H9 (cell line): ENCODE data around the gene CARS1. TPM values are rescaled to one million over a fixed set of nuclear protein-coding genes. Genes with fewer than 3 reads are reported as not detected.
A peak's percentile ranks its signal among the peaks of the same experiment; 100 is the strongest.

Experiments used
- DNase-seq: peaks from one replicate; pipeline ENCODE4 v3.0.0-alpha.2; 2017
- H2AFZ ChIP-seq: one replicate; pipeline ENCODE4 v1.6.1; 2013; ENCODE audit warnings: mild to moderate bottlenecking, low read length, control low read depth, moderate library complexity
- H2AK5ac ChIP-seq: 2 replicates; pipeline ENCODE4 v1.6.1; 2013; ENCODE audit warnings: low read length, control low read depth, mixed read lengths; ENCODE audit not compliant: insufficient read length
- H2BK120ac ChIP-seq: one replicate; pipeline ENCODE4 v1.6.1; 2013; ENCODE audit warnings: low read depth, mild to moderate bottlenecking, low read length, control low read depth, inconsistent platforms; ENCODE audit not compliant: poor library complexity, severe bottlenecking
- H2BK12ac ChIP-seq: 2 replicates; pipeline ENCODE4 v1.6.1; 2013; ENCODE audit warnings: low read length, control low read depth, mixed read lengths, low read depth; ENCODE audit not compliant: insufficient read length
- H2BK15ac ChIP-seq: 2 replicates; pipeline ENCODE4 v1.6.1; 2013; ENCODE audit warnings: low read depth, low read length, control low read depth
- H2BK20ac ChIP-seq: one replicate; pipeline ENCODE4 v1.6.1; 2013; ENCODE audit warnings: low read depth, mild to moderate bottlenecking, low read length, control low read depth, inconsistent platforms; ENCODE audit not compliant: poor library complexity, severe bottlenecking
- H2BK5ac ChIP-seq: 2 replicates; pipeline ENCODE4 v1.6.1; 2013; ENCODE audit warnings: low read length, control low read depth, mixed read lengths; ENCODE audit not compliant: insufficient read length
- H3K14ac ChIP-seq: 2 replicates; pipeline ENCODE4 v1.6.1; 2013; ENCODE audit warnings: low read length, control low read depth; ENCODE audit not compliant: insufficient read depth
- H3K18ac ChIP-seq: 2 replicates; pipeline ENCODE4 v1.6.1; 2013; ENCODE audit warnings: low read depth, mild to moderate bottlenecking, mixed read lengths, low read length, control low read depth; ENCODE audit not compliant: insufficient read length
- H3K23ac ChIP-seq: 2 replicates; pipeline ENCODE4 v1.6.1; 2013; ENCODE audit warnings: low read length, control low read depth, mixed read lengths, low read depth; ENCODE audit not compliant: insufficient read length
- H3K23me2 ChIP-seq: 2 replicates; pipeline ENCODE4 v1.6.1; 2013; ENCODE audit warnings: low read depth, mild to moderate bottlenecking, mixed read lengths, low read length, control low read depth; ENCODE audit not compliant: insufficient read length, poor library complexity, severe bottlenecking
- H3K27ac ChIP-seq: 2 replicates; pipeline ENCODE4 v1.5.1; 2013; ENCODE audit warnings: low read length, control low read depth, mixed read lengths, low read depth; ENCODE audit not compliant: insufficient read length
- H3K27me3 ChIP-seq: 2 replicates; pipeline ENCODE4 v1.6.1; 2013; ENCODE audit warnings: low read length, control low read depth, inconsistent platforms; ENCODE audit not compliant: insufficient read depth
- H3K4ac ChIP-seq: 2 replicates; pipeline ENCODE4 v1.6.1; 2013; ENCODE audit warnings: low read depth, mild to moderate bottlenecking, control low read depth, inconsistent platforms, low read length, moderate library complexity
- H3K4me1 ChIP-seq: 2 replicates; pipeline ENCODE4 v1.6.1; 2013; ENCODE audit warnings: low read length, control low read depth, inconsistent platforms; ENCODE audit not compliant: insufficient read depth
- H3K4me2 ChIP-seq: 2 replicates; pipeline ENCODE4 v1.6.1; 2013; ENCODE audit warnings: low read length, control low read depth, mixed read lengths; ENCODE audit not compliant: insufficient read length, insufficient read depth
- H3K56ac ChIP-seq: 2 replicates; pipeline ENCODE4 v1.6.1; 2013; ENCODE audit warnings: low read depth, mild to moderate bottlenecking, mixed read lengths, low read length, control low read depth; ENCODE audit not compliant: insufficient read length
- H3K79me1 ChIP-seq: 2 replicates; pipeline ENCODE4 v1.6.1; 2013; ENCODE audit warnings: low read depth, mild to moderate bottlenecking, moderate library complexity, low read length, control low read depth, inconsistent platforms; ENCODE audit not compliant: insufficient read depth, poor library complexity, severe bottlenecking
- H3K79me2 ChIP-seq: 2 replicates; pipeline ENCODE4 v1.6.1; 2013; ENCODE audit warnings: low read length, control low read depth, inconsistent platforms; ENCODE audit not compliant: insufficient read depth
- H3K9ac ChIP-seq: 2 replicates; pipeline ENCODE4 v1.6.1; 2013; ENCODE audit warnings: low read length, control low read depth, mixed read lengths; ENCODE audit not compliant: insufficient read length; ENCODE audit errors: extremely low read depth
- H3K9me3 ChIP-seq: one replicate; pipeline ENCODE4 v1.6.1; 2013; ENCODE audit warnings: low read depth, low read length, inconsistent platforms; ENCODE audit not compliant: control insufficient read depth
- H3T11ph ChIP-seq: one replicate; pipeline ENCODE4 v1.6.1; 2013; ENCODE audit warnings: mild to moderate bottlenecking, low read length, control low read depth, inconsistent platforms
- H4K20me1 ChIP-seq: one replicate; pipeline ENCODE4 v1.6.1; 2013; ENCODE audit not compliant: control insufficient read depth, insufficient read length, insufficient read depth
- H4K5ac ChIP-seq: 2 replicates; pipeline ENCODE4 v1.6.1; 2013; ENCODE audit warnings: low read depth, mild to moderate bottlenecking, mixed read lengths, low read length, control low read depth; ENCODE audit not compliant: insufficient read length
- H4K8ac ChIP-seq: replicated peaks from 2 replicates; pipeline ENCODE4 v1.6.1; 2013; ENCODE audit warnings: low read length, control low read depth, mixed read lengths, low read depth; ENCODE audit not compliant: insufficient read length
- H4K91ac ChIP-seq: 2 replicates; pipeline ENCODE4 v1.6.1; 2013; ENCODE audit warnings: low read depth, mild to moderate bottlenecking, moderate library complexity, mixed read lengths, low read length, control low read depth; ENCODE audit not compliant: insufficient read length
- H3K27ac Mint-ChIP-seq, 3 experiments: 2 replicates in 2 of 3; 3 replicates in 1 of 3; pipeline ENCODE4 v1.8.0; 2020 to 2021; ENCODE audit warnings: mixed read lengths in 3 of 3, mild to moderate bottlenecking in 1 of 3, moderate library complexity in 1 of 3
- H3K27me3 Mint-ChIP-seq: 2 replicates; pipeline ENCODE4 v1.8.0; 2021; ENCODE audit warnings: low read depth, mild to moderate bottlenecking, moderate library complexity, mixed read lengths
- H3K36me3 Mint-ChIP-seq, 3 experiments: 2 replicates in 2 of 3; 3 replicates in 1 of 3; pipeline ENCODE4 v1.8.0; 2020 to 2021; ENCODE audit warnings: low read depth in 3 of 3, mixed read lengths in 3 of 3; ENCODE audit not compliant: insufficient read depth in 1 of 3
- H3K4me1 Mint-ChIP-seq, 2 experiments: 2 replicates each; pipeline ENCODE4 v1.8.0; 2020; ENCODE audit warnings: mixed read lengths in 2 of 2
- H3K4me3 Mint-ChIP-seq, 2 experiments: 2 replicates in 1 of 2; 3 replicates in 1 of 2; pipeline ENCODE4 v1.8.0; 2020 to 2021; ENCODE audit warnings: mild to moderate bottlenecking in 2 of 2, mixed read lengths in 2 of 2, moderate library complexity in 1 of 2
- H3K9me3 Mint-ChIP-seq, 2 experiments: 2 replicates in 1 of 2; 3 replicates in 1 of 2; pipeline ENCODE4 v1.8.0; 2020; ENCODE audit warnings: mild to moderate bottlenecking in 2 of 2, mixed read lengths in 2 of 2, moderate library complexity in 1 of 2
- CTCF ChIP-seq: fragments of 200-600 bp; sonication (generic); conservative IDR thresholded peaks from 3 replicates; pipeline ENCODE4 v1.8.0; 2021; ENCODE audit warnings: antibody characterized with exemption, mild to moderate bottlenecking
- WGBS: extraction: QIAGEN DNeasy Blood & Tissue Kit; methylation state at CpG from one replicate; pipeline ENCODE4 v1.1.7; 2013; ENCODE audit warnings: missing lambda C conversion rate, low lambda C conversion rate, mixed read lengths; ENCODE audit not compliant: insufficient read length; ENCODE audit errors: extremely low coverage; 5-methylcytosine and 5-hydroxymethylcytosine counted together
- total RNA-seq: library from RNA; stranded (reverse); gene quantifications from 2 replicates; pipeline ENCODE4 v1.2.1, GENCODE V29; 2021

The CARS1 gene
- total RNA-seq, 1 experiment from 2014 or later = 92.3 TPM

GRCh38 chr11:3008746-3009336 lies 48.4 kb downstream of the CARS1 start:
- Mint-ChIP-seq H3K27ac (peak overlapping the region in 1 of 3 experiments; percentile 53; a peak in 1 of 7 replicates), H3K27me3 (no peaks in the 10 kb centered on the region), H3K4me3 (no peak overlapping the region), H3K36me3 (peaks cover 30 to 85% (median 62%) of the 10 kb centered on the region in 3 experiments; a peak in 6 of 7 replicates), H3K4me1 (no peaks in the 10 kb centered on the region), H3K9me3 (no peaks in the 10 kb centered on the region)
- H3K4me2 ChIP-seq = no peak overlapping the region
- H2BK5ac ChIP-seq = no peak overlapping the region
- H4K8ac ChIP-seq = no peak overlapping the region
- H2BK20ac ChIP-seq = no peak overlapping the region
- no CpG with 5 or more reads among the region's 9 CpGs for WGBS
- H3K23ac ChIP-seq = no peak overlapping the region
- H2BK15ac ChIP-seq = no peak overlapping the region
- no peaks in the 10 kb centered on the region for H3K27me3 ChIP-seq
- H3K9me3 ChIP-seq = no peaks in the 10 kb centered on the region
- no peak overlapping the region for H3K18ac ChIP-seq
- H3K4ac ChIP-seq = no peak overlapping the region
- no peak for DNase-seq
- H3K14ac ChIP-seq = no peak overlapping the region
- no peak overlapping the region for H2BK120ac ChIP-seq
- no peak overlapping the region for H3K9ac ChIP-seq
- H2AFZ ChIP-seq = no peak overlapping the region
- no peak overlapping the region for H2BK12ac ChIP-seq
- H3K79me1 ChIP-seq = no peaks in the 10 kb centered on the region
- no peaks in the 10 kb centered on the region for H4K20me1 ChIP-seq
- no peaks in the 10 kb centered on the region for H3K23me2 ChIP-seq
- no peak overlapping the region for H3K27ac ChIP-seq
- no peak for TF ChIP-seq CTCF
- H4K5ac ChIP-seq = no peak overlapping the region
- no peak overlapping the region for H4K91ac ChIP-seq
- H3K4me1 ChIP-seq = no peaks in the 10 kb centered on the region
- H2AK5ac ChIP-seq = no peak overlapping the region
- no peak overlapping the region for H3K56ac ChIP-seq
- no peak overlapping the region for H3T11ph ChIP-seq
- no peaks in the 10 kb centered on the region for H3K79me2 ChIP-seq
